ACC112 (cell line): ENCODE measurements around the gene DYNC1H1.

Experiments
- H2AFZ ChIP-seq: fragments of 200-600 bp; sonication (generic); one replicate; pipeline ENCODE4 v1.6.0; 2017; ENCODE audit warnings: antibody characterized with exemption, low read length; ENCODE audit not compliant: unreplicated experiment
- H3K27ac ChIP-seq: fragments of 200-600 bp; sonication (generic); 2 replicates; pipeline ENCODE4 v1.5.1; 2014; ENCODE audit warnings: low read depth, mild to moderate bottlenecking, antibody characterized with exemption, low read length, moderate library complexity
- H3K27me3 ChIP-seq: fragments of 200-600 bp; sonication (generic); 2 replicates; pipeline ENCODE4 v1.6.1; 2014; ENCODE audit warnings: mild to moderate bottlenecking, antibody characterized with exemption, low read length, moderate library complexity, mixed read lengths; ENCODE audit not compliant: insufficient read depth
- H3K36me3 ChIP-seq: fragments of 200-600 bp; sonication (generic); 2 replicates; pipeline ENCODE4 v1.6.1; 2016; ENCODE audit warnings: mild to moderate bottlenecking, antibody characterized with exemption, low read length, moderate library complexity, mixed read lengths; ENCODE audit not compliant: insufficient read depth
- H3K4me1 ChIP-seq: fragments of 200-600 bp; sonication (generic); one replicate; pipeline ENCODE4 v1.6.1; 2016; ENCODE audit warnings: low read length, mixed read lengths; ENCODE audit not compliant: insufficient read depth, unreplicated experiment, control insufficient read depth
- H3K4me3 ChIP-seq: fragments of 200-600 bp; sonication (generic); 2 replicates; pipeline ENCODE4 v1.5.1; 2014; ENCODE audit warnings: mild to moderate bottlenecking, low read depth, low read length
- H3K79me2 ChIP-seq: fragments of 200-600 bp; sonication (generic); one replicate; pipeline ENCODE4 v1.6.0; 2016; ENCODE audit warnings: low read length; ENCODE audit not compliant: control insufficient read depth, unreplicated experiment, insufficient read depth

Gene DYNC1H1

DNA sequence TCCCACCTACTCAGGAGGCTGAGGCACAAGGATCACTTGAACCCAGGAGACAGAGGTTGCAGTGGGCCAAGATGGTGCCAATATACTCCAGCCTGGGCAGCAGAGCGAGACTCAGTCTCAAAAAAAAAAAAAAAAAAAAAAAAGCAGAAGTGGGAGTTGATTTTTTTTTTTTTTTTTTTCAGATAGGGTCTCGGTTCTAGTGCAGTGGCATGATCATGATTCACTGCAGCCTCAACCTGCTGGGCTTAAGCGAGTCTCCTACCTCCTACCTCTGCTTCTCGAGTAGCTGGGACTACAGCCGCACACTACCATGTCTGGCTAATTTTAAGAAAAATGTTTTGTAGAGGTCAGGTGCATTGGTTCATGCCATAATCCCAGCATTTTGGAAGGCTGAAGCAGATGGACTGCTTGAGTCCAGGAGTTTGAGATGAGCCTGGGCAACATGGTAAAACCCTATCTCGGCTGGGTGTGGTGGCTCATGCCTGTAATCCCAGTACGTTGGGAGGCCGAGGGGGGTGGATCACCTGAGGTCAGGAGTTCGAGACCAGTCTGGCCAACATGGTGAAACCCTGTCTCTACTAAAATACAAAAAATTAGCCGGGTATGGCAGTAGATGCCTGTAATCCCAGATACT lies 138.8 kb downstream of the DYNC1H1 start:
- Histone ChIP-seq H3K27me3 (no peaks in the 10 kb centered on the region), H3K4me1 (no peaks in the 10 kb centered on the region), H3K36me3 (no peaks in the 10 kb centered on the region), H3K4me3 (no peak overlapping the region), H3K27ac (no peak overlapping the region), H2AFZ (no peak overlapping the region), H3K79me2 (no peaks in the 10 kb centered on the region)

DNA sequence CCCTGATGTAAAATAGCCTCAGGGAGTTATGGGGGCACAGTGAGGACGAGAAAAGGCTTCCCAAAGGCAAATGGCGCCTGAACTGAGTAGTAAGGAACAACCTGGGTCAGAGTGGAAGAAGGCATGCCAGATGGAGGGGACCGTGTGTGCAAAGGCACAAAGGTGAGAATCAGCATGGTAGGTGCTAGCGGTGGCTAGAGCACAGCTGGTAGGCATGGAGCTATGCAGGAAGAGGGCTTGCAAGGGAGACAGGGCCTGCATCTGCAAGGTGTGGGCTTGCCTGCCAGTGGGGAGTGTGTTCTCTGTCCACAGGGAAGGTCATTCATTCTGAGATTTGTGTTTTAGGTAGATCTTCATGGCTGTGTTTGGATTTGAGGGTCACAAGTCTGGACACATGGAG lies 141.0 kb downstream of the DYNC1H1 start:
- Histone ChIP-seq H3K79me2 (no peaks in the 10 kb centered on the region), H2AFZ (no peak overlapping the region), H3K4me3 (no peak overlapping the region), H3K4me1 (no peaks in the 10 kb centered on the region), H3K27ac (no peak overlapping the region), H3K36me3 (no peaks in the 10 kb centered on the region), H3K27me3 (no peaks in the 10 kb centered on the region)
